GM21529 (cell line): ENCODE results near the gene TP53I3.
"Not testable (repeated sequence)": the region's sequence is repeated elsewhere in the genome, so short reads cannot be mapped to it uniquely, and the experiment has no call there.

Experiments used
- ATAC-seq: cut with Tn5 transposase; IDR thresholded peaks from one replicate; pipeline ENCODE4 v1.9.1; 2021; ENCODE audit not compliant: unreplicated experiment

The TP53I3 gene

DNA sequence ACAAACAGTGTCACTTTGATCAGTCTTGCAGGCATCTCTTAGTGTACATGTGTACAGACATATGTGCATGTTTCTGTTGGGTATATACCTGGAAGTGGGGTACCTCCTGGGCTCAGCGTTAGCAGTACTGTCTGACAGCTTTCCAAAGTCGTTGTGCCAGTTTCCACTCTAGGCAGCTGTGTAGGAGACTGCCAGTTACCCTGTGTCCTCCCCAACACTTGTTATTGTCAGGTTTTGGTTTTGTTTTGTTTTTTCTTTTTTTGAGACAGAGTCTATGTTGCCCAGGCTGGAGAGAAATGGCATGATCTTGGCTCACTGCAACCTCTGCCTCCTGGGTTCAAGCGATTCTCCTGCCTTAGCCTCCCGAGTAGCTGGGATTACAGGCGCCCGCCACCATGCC, 28.9 kb downstream of the TP53I3 start:
- no peak for ATAC-seq

DNA sequence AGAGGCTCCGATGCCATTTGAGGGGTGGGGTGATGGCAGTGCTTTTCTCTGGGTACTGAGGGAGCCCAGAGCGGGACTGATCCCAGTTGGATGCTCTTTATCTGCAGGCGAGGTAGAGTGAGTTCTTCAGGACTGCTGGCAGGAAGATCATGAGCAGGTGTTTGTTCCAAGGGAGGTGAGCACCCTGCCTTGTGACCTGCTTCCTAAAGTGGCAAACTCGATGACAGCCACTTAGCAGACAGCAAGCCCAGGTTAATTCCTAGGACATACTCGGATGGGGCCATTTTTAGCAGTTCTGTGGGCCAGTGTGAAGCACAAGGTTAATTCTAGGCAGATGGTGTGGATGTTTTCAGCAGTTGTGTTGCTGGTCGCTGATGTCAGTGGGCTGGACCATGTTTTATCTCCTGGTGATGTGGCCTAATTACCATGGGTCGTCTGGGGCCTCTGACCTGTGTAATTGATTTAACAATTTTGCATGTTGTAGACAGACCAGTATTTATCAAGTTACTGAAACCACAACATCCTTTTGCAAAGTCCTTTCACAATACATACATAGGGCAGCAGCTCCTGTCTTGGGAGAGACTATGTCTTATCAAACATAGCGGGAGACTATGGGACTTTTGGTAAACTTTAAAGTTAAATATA, 30.1 kb downstream of the TP53I3 start:
- no peak for ATAC-seq

DNA sequence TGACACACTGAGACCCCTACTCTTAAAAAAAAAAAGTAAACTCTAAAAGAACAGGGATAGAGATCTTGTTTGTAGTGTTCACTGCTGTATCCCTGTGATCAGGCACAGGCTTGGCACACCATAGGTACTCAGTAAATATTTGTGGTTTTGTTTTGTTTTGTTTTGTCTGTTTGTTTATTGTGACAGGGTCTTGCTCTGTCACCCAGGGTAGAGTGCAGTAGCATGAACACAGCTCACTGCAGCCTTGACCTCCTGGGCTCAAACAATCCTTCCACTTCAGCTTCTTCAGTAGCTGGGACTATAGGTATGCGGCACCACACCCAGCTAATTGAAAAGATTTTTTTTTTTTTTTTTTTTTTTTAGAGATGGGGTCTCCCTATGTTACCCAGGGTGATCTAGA, 31.7 kb downstream of the TP53I3 start:
- ATAC-seq = no peak

DNA sequence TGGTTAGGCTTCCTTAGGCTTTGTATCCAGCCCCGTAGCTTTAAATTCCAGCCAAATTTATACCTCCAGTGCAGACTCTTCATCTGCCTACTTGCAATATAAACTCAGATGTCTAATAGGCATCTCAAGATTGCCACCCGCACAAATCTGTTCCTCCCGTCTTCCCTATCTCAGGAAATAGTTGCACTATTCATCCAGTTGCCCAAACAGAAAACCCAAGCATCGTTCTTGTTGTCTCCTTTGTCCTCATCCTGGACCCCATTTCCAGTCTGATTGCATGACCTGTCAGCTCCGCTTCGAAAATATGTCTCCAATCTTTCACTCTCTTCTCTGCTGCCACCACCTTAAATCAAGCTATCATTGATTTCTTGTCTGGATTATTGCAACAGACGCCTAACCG, 32.8 kb downstream of the TP53I3 start:
- no peak for ATAC-seq

DNA sequence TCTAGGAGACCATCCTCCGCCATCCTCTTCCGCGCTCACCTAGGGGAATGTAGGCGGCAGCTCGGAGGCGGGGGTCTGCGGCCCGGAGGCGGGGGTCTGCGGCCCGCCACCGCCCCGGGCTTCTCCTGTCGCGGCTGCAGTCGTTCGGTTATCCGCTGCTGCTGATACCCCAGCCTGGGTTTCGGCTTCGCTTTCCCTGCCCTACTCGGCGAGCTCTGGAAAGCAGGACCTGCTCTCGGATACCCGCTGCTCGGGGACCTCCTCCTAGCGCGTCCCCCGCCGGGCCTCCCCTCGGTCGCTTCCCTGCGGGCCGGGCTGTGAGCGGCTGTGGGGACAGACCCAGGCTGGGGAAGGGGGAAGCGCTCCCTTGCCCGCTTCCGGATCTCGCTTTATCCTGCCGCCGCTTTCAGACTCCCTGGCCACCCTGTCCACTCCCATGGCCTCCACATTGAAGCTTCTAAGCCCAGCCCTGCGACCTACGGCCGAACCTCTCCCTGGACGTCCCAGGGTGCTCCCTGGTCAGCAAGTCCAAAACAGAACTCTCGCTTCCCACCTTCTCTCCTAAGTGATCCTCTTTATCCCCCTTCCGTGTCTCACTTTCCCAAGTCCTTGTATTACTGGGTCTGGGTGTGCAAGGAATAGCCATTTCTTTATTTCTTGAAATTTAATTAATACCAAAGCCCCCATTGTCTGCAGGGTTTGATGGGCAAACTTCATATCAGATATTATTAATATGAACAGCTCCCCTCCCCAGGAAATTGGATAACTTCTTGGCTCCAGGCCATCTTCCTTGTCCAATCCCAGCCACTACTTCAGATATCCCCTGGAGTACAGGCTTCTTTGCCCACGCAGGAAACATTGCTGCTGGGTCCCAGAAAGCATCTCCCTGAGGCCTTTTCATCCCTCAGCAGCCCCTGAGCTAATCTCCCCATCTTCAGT, 34.3 kb downstream of the TP53I3 start:
- ATAC-seq = no peak

DNA sequence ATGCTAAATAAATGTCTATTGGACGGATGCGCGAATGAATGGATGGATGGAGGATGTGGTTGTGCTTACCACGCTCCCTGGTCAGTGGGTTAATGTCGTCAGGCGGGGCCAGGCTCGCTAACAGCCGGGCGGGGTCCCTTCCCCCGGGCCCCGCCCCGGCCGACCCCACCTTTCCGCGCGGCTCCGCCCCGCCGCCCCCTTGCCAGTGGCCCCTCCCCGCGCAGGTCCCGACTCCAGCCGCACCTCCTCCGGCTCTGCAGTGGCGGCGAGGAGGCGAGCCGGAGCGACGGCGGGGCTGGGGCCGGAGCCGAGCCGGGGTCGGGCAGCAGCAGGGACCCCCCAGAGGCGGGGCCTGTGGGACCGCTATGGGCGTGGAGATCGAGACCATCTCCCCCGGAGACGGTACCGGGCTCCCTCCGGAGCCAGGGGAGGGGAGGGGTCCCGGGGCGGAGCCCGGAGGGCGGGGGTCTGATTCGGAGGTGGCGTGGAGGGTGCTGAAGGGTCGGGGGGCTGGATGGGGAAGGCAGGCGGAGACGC, 35.1 kb downstream of the TP53I3 start, which contains the start of gene FKBP1B:
Gene FKBP1B (plus strand): TSS at position 257 of the 537 bp plus-strand sequence. CDS start 109 bp downstream, at position 366.
- no peak for ATAC-seq

DNA sequence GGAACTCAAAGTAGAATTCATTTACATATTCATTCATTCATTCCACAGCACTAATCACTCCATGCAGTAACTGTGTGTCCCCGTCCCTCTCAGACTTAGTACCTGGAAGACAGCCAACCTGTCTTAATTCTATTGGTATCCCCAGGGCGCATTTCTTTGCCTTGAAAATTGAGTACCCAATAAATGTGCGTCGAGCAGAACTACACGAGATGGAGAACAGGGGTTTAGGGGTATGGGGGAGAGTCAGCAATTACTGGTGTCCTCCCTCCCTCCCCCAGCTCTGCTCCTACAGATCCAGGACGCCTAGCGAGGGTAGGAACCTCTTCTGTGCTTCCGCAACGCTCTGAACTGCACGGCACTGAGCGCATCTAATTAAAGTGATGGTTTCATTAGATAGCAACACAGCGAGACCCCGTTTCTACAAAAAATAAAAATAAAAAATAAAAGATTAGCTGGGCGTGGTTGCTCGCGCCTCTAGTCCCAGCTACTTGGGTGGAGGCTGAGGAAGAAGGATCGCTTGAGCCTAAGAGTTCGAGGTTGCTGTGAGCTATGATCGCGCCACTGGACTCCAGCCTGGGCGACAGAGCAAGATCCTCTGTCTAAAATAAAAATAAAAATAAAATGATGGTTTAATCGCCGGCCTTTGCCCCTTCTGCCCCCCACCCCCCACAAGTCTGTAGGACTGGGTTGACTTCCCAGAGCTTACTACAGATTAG, 35.7 kb downstream of the TP53I3 start:
- ATAC-seq = no peak

DNA sequence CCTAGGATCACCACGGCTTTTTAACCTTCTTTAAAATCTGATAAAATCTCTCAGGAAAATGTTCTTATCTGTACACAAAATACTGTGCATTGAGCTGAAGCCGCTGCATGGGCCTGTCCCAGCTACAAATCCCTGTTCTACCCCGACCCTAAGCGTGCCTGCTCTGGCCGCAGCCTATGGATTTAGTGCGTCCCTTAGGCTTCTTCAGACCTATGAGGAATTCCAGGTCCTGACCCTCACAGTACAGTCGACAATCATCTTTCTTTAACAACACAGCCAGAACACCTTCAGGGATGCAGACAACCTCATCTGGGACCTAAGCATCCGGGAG, 37.0 kb downstream of the TP53I3 start:
- ATAC-seq = no peak

DNA sequence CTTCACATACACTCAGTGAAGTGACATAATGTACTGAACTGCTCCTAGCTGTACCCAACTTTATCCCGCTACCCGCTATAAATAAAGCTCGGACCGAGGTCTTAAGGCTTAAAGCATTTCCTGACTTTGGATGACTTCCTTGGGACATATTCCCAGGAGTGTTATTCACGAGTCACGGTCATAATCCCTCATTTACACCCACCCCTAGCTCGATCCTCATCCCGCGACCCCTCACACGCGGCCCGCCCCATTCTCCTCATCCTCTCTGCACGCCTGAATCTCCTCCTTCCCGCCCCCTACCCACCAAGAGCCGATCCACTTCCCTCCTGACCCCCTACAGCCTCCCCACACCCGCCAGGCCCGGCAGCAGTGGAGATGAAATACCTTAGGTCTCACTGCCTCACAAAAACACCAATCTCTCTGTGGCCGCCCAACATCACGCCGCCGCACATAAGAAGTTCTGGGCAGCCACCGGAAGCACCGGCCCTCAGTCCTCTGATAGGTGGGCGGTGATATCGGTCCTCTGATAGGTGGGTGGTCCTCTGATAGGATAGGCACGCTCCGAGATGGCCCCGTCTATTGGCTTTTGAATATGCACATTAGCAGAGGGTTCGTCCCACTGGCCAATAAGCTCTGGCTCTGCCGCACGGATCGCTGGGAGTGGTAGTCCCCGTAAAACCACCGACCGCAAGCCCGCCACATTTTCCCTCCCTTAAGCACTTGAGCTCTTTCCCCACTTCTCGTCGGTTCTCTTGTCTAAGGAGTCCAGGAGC, 37.5 kb downstream of the TP53I3 start, which contains the start of gene WDCP:
Gene WDCP (minus strand): TSS at position 462 of the 773 bp plus-strand sequence. CDS start 7,897 bp downstream, outside the sequence.
- ATAC-seq = peak; percentile 99

DNA sequence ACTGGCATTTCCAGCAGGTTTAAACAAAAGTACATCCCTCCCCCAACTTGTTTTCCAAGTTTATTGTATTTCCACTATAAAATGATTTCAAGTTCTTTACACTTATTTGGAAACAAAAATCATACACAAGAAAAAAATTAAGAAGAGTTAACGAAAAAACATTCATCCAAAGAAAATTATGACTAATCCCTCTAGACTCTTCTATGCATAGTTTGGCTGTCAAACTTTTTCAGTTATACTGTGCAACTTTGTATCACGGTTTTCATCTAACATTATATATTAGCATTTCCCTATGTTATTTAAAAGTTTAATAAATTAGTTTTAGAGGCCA, 38.1 kb downstream of the TP53I3 start:
- ATAC-seq = no peak

DNA sequence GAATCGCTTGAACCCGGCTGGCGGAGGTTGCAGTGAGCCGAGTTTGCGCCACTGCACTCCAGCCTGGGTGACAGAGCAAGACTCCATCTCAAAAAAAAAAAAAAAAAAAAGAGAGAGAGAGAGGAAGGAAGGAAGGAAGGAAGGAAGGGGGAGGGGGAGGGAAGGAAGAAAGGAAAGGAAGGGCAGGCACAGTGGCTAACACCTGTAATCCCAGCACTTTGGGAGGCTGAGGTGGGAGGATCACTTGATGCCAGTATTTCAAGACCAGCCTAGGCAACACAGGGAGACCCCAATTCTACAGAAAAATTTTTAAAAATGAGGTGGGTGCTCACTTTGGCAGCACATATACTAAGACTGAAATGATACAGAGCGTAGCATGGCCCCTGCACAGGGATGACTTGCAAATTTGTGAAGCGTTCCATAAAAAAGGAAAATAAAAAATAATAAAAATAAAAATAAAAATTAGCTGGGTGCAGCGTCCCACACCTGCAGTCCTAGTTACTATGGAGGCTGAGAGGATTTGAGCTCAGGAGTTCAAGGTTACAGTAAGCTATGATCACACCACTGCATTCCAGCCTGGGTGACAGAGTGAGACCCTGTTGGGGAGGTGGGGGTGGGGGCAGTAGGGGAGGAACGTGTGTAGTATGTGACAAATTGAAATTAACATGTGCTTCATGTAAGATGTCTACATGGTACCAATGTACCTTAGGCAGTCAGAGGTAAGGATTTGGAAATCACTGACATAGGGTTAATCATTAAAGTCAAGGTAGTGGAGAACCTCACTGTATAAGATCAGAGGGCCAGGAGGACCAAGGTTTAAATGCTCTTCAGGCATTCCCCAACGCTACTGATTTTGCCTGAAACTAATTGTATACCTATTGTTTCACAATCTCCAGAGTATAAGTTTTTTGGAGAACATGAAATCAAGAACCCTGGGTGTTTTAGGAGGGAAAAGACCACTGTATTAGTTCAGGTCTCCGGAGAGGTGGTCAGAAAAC, 38.8 kb downstream of the TP53I3 start:
- ATAC-seq = no peak

DNA sequence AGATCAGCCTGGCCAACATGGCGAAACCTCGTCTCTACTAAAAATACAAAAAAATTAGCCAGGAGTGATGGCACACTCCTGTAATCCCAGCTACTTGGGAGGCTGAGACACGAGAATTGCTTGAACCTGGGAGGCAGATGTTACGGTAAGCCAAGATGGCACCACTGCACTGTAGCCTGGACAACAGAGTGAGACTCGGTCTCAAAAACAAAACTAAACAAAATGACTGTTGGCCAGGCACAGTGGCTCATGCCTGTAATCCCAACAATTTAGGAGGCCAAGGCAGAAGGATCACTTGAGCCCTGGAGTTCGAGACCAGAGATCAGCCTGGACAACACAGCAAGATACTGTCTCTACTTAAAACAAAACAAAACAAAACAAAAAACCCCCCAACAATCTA, 41.5 kb downstream of the TP53I3 start:
- not testable (repeated sequence) for ATAC-seq

DNA sequence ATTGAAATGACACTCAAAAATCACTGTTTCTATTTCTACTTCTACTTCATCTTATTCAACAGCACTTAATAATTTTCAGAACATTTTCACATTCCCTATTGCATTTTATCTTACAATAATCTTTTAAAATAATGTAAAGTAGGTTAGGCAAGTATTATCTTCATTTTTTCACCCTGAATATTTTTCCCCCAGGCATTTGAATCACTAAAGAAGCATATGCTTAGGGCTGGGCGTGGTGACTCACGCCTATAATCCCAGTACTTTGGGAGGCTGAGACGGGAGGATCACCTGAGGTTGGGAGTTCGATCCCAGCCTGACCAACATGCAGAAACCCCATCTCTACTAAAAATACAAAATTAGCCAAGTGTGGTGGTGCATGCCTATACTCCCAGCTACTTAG, 44.1 kb downstream of the TP53I3 start:
- ATAC-seq = no peak

DNA sequence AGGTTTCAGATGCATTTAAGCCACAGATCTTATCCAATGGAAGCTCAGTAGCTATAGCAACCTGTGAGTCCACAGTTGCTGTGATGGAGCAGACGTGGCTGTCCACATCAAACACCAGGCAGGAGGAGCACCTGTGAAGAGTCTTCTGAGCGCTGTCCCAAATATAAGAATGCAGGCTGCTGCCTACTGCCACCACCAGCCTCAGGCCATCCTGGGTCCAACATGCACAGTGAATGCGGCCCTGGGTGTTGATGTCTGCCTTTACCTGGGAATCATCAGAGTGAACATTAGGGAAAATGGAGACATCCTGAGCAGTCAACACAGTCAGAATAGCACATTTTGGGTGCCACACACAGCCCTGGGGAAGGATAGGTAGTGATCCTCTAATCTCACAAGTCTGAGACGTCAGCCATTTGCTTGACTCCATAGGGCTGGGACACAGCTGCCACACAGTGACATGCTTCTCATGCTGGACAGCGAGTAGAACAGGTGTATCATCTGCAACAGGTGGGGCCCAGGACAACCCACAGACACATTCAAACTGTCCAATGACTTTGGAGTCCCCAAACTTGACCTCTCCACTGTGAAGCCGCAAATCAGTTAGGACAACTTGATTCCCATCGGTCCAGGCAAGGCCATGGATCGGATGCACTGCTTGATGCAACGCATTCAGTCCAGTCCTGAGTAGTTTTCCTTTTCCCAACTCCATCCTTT, 45.7 kb downstream of the TP53I3 start:
- no peak for ATAC-seq
